H1 (cell line): Measurements from ENCODE around the gene ADRB2. TPM values are rescaled to one million over a fixed set of nuclear protein-coding genes. Genes with fewer than 3 reads are reported as not detected.

ENCODE experiments used
- CTCF ChIA-PET: fragments of 300-600 bp; sonication (Branson Sonifier 250); formaldehyde crosslinking; loops from one replicate; lab custom pipeline; 2021; ENCODE audit not compliant: partially characterized antibody; lab: Charles Lee
- POLR2A ChIA-PET: fragments of 300-600 bp; sonication (Branson Sonifier 250); formaldehyde crosslinking; loops from one replicate; lab custom pipeline; 2021; ENCODE audit warnings: inconsistent platforms; ENCODE audit not compliant: partially characterized antibody; lab: Charles Lee
- DNase-seq, 2 experiments: peaks; one replicate each; pipeline versions ENCODE4 v3.0.0 to v3.0.0-alpha.2; 2010 to 2022; ENCODE audit warnings: low spot score in 2 of 2, low read depth in 1 of 2, mixed read lengths in 1 of 2
- FAIRE-seq: peaks from 2 replicates; lab custom pipeline; 2011; peaks lifted over from hg19 to GRCh38; lab: Jason Lieb, UNC
- H2AFZ ChIP-seq: 2 replicates; pipeline ENCODE4 v1.8.1; 2012; ENCODE audit warnings: low read length, inconsistent platforms
- H2AK5ac ChIP-seq: 2 replicates; pipeline ENCODE4 v1.6.1; 2013; ENCODE audit warnings: low read depth, low read length
- H2BK120ac ChIP-seq: replicated peaks from 2 replicates; pipeline ENCODE3; 2013; ENCODE audit warnings: low read depth, low read length, inconsistent platforms
- H2BK12ac ChIP-seq: 2 replicates; pipeline ENCODE4 v1.6.1; 2013; ENCODE audit warnings: low read depth, low read length
- H2BK15ac ChIP-seq: 2 replicates; pipeline ENCODE4 v1.6.1; 2013; ENCODE audit warnings: low read length
- H2BK20ac ChIP-seq: 2 replicates; pipeline ENCODE4 v1.6.1; 2013; ENCODE audit warnings: low read length
- H2BK5ac ChIP-seq: 2 replicates; pipeline ENCODE4 v1.6.1; 2013; ENCODE audit warnings: low read depth, low read length
- H3K14ac ChIP-seq: 2 replicates; pipeline ENCODE4 v1.6.1; 2013; ENCODE audit warnings: inconsistent platforms; ENCODE audit not compliant: insufficient read length
- H3K18ac ChIP-seq: 2 replicates; pipeline ENCODE4 v1.6.1; 2013; ENCODE audit warnings: low read length; ENCODE audit errors: extremely low read depth
- H3K23ac ChIP-seq: 2 replicates; pipeline ENCODE4 v1.6.1; 2013; ENCODE audit warnings: inconsistent platforms; ENCODE audit not compliant: insufficient read length
- H3K23me2 ChIP-seq: 2 replicates; pipeline ENCODE4 v1.6.1; 2013; ENCODE audit warnings: low read depth, low read length
- H3K27ac ChIP-seq: 2 replicates; pipeline ENCODE4 v1.6.1; 2011; ENCODE audit warnings: low read depth, low read length, inconsistent platforms
- H3K27me3 ChIP-seq, 4 experiments: replicated peaks in 1 of 4; 1 replicate in 1 of 4; 2 replicates in 3 of 4; pipeline versions ENCODE4 v1.6.1 to v1.8.1; 2011 to 2013; ENCODE audit warnings: low read length in 3 of 4, mild to moderate bottlenecking in 3 of 4, inconsistent platforms in 2 of 4, mixed read lengths in 2 of 4, moderate library complexity in 1 of 4; ENCODE audit not compliant: control insufficient read depth in 3 of 4, insufficient read depth in 3 of 4; ENCODE audit errors: extremely low read depth in 1 of 4
- H3K36me3 ChIP-seq, 4 experiments: 2 replicates each; pipeline versions ENCODE4 v1.6.1 to v1.8.1; 2011 to 2013; ENCODE audit warnings: mild to moderate bottlenecking in 4 of 4, low read length in 3 of 4, moderate library complexity in 2 of 4, control low read depth in 1 of 4, inconsistent platforms in 1 of 4; ENCODE audit not compliant: insufficient read depth in 4 of 4, control insufficient read depth in 2 of 4
- H3K4ac ChIP-seq: replicated peaks from 2 replicates; pipeline ENCODE3; 2013; ENCODE audit warnings: low read length, low read depth, mixed read lengths, inconsistent platforms; ENCODE audit not compliant: insufficient read length
- H3K4me1 ChIP-seq, 4 experiments: replicated peaks in 1 of 4; 1 replicate in 1 of 4; 2 replicates in 3 of 4; pipeline versions ENCODE4 v1.6.1 to v1.8.1; 2011 to 2013; ENCODE audit warnings: low read length in 3 of 4, inconsistent platforms in 2 of 4, mixed read lengths in 1 of 4; ENCODE audit not compliant: insufficient read depth in 4 of 4, control insufficient read depth in 3 of 4
- H3K4me2 ChIP-seq, 2 experiments: 2 replicates each; pipeline versions ENCODE4 v1.6.1 to v1.8.1; 2011 to 2013; ENCODE audit warnings: low read depth in 2 of 2, low read length in 2 of 2, control low read depth in 1 of 2, inconsistent platforms in 1 of 2, mild to moderate bottlenecking in 1 of 2; ENCODE audit not compliant: insufficient read depth in 1 of 2
- H3K4me3 ChIP-seq, 4 experiments: fragments of 200-600, 300-600 bp in 1 of 4; sonication (generic), shearing (Covaris generic), sonication (Bioruptor Twin) in 1 of 4; 2 replicates each; pipeline versions ENCODE4 v1.5.1 to v1.8.1; 2011 to 2016; ENCODE audit warnings: low read length in 4 of 4, low read depth in 3 of 4, control low read depth in 2 of 4, inconsistent platforms in 2 of 4, mild to moderate bottlenecking in 2 of 4, mixed read lengths in 1 of 4, moderate library complexity in 1 of 4; ENCODE audit not compliant: insufficient read depth in 2 of 4; ENCODE audit errors: extremely low read depth in 1 of 4
- H3K56ac ChIP-seq: replicated peaks from 2 replicates; pipeline ENCODE3; 2013; ENCODE audit warnings: low read depth, mild to moderate bottlenecking, mixed read lengths, low read length, inconsistent platforms; ENCODE audit not compliant: insufficient read length
- H3K79me1 ChIP-seq: 2 replicates; pipeline ENCODE4 v1.6.1; 2013; ENCODE audit warnings: low read depth, low read length, control low read depth
- H3K79me2 ChIP-seq, 2 experiments: 2 replicates each; pipeline versions ENCODE4 v1.6.1 to v1.8.1; 2012 to 2013; ENCODE audit warnings: low read length in 2 of 2, mild to moderate bottlenecking in 2 of 2, inconsistent platforms in 1 of 2; ENCODE audit not compliant: insufficient read depth in 2 of 2, control insufficient read depth in 1 of 2
- H3K9ac ChIP-seq, 4 experiments: replicated peaks in 1 of 4; 1 replicate in 1 of 4; 2 replicates in 3 of 4; pipeline versions ENCODE4 v1.6.1 to v1.8.1; 2011 to 2013; ENCODE audit warnings: low read depth in 3 of 4, low read length in 3 of 4, control low read depth in 2 of 4, mild to moderate bottlenecking in 2 of 4, moderate library complexity in 2 of 4, inconsistent platforms in 1 of 4; ENCODE audit errors: extremely low read depth in 1 of 4
- H3K9me3 ChIP-seq, 2 experiments: 2 replicates each; pipeline versions ENCODE4 v1.6.1 to v1.8.1; 2012 to 2013; ENCODE audit warnings: mild to moderate bottlenecking in 2 of 2, moderate library complexity in 2 of 2, control low read depth in 1 of 2, inconsistent platforms in 1 of 2, low read depth in 1 of 2, low read length in 1 of 2, mixed read lengths in 1 of 2; ENCODE audit not compliant: insufficient read depth in 2 of 2
- H4K20me1 ChIP-seq, 2 experiments: replicated peaks in 1 of 2; 2 replicates each; pipeline versions ENCODE3 to v1.8.1; 2011 to 2013; ENCODE audit warnings: inconsistent platforms in 2 of 2, low read length in 2 of 2, mild to moderate bottlenecking in 1 of 2; ENCODE audit not compliant: insufficient read depth in 2 of 2, control insufficient read depth in 1 of 2
- H4K5ac ChIP-seq: 2 replicates; pipeline ENCODE4 v1.6.1; 2013; ENCODE audit warnings: low read length, low read depth, mixed read lengths, inconsistent platforms; ENCODE audit not compliant: insufficient read length
- H4K8ac ChIP-seq: 2 replicates; pipeline ENCODE4 v1.8.0; 2013; ENCODE audit warnings: mild to moderate bottlenecking, moderate library complexity, low read length, inconsistent platforms; ENCODE audit not compliant: insufficient read depth; ENCODE audit errors: extremely low read depth
- H4K91ac ChIP-seq: replicated peaks from 2 replicates; pipeline ENCODE3; 2013; ENCODE audit warnings: low read length, mixed read lengths, inconsistent platforms; ENCODE audit not compliant: insufficient read length
- ASH2L ChIP-seq: fragments of 200-600, 300-600 bp; sonication (generic); IDR thresholded peaks from one replicate; pipeline ENCODE4 v1.7.1; 2017; ENCODE audit warnings: low read length
- BCL11A ChIP-seq, 2 experiments: IDR thresholded peaks; one replicate each; pipeline ENCODE4 v1.6.1; 2011; ENCODE audit warnings: low read depth in 2 of 2, low read length in 2 of 2, mild to moderate bottlenecking in 2 of 2
- CEBPB ChIP-seq: IDR thresholded peaks from 2 replicates; pipeline ENCODE4 v1.6.1; 2012; ENCODE audit warnings: low read depth, low read length
- CREB1 ChIP-seq: IDR thresholded peaks from 2 replicates; pipeline ENCODE4 v1.6.1; 2012; ENCODE audit warnings: inconsistent platforms
- CTBP2 ChIP-seq: IDR thresholded peaks from 2 replicates; pipeline ENCODE4 v1.7.0; 2011; ENCODE audit warnings: borderline replicate concordance, mild to moderate bottlenecking, moderate library complexity, mixed read lengths, low read length; ENCODE audit not compliant: insufficient read depth, insufficient read length
- FOSL1 ChIP-seq: IDR thresholded peaks from 2 replicates; pipeline ENCODE4 v1.6.1; 2011; ENCODE audit warnings: mild to moderate bottlenecking, low read depth, low read length, moderate library complexity; ENCODE audit not compliant: insufficient read depth
- POLR2AphosphoS5 ChIP-seq: IDR thresholded peaks from 2 replicates; pipeline ENCODE4 v1.6.1; 2011; ENCODE audit warnings: low read depth, low read length
- RAD21 ChIP-seq, 2 experiments: IDR thresholded peaks in 1 of 2; conservative IDR thresholded peaks in 1 of 2; 2 replicates each; pipeline ENCODE4 v1.6.1; 2011; ENCODE audit warnings: low read depth in 2 of 2, low read length in 2 of 2, improper control_type of control experiment in 1 of 2, inconsistent platforms in 1 of 2, mild to moderate bottlenecking in 1 of 2, moderate library complexity in 1 of 2
- SP1 ChIP-seq: IDR thresholded peaks from 2 replicates; pipeline ENCODE4 v1.6.1; 2011; ENCODE audit warnings: low read depth, low read length
- WGBS, 2 experiments: shearing (Covaris generic) in 1 of 2; methylation state at CpG; one replicate each; pipeline versions ENCODE4 v1.1.6 to v1.1.7; 2013 to 2015; ENCODE audit warnings: low lambda C conversion rate in 2 of 2, mixed read lengths in 2 of 2, inconsistent platforms in 1 of 2, low coverage in 1 of 2, missing lambda C conversion rate in 1 of 2; ENCODE audit not compliant: insufficient replicate concordance in 2 of 2, insufficient coverage in 1 of 2, insufficient read length in 1 of 2; ENCODE audit errors: extremely low coverage in 1 of 2, missing lambda C conversion rate in 1 of 2; 5-methylcytosine and 5-hydroxymethylcytosine counted together
- polyA plus RNA-seq, 7 experiments: library from polyadenylated mRNA; depleted of rRNA in 3 of 7; stranded (reverse) in 5 of 7; unstranded in 2 of 7; fragments of >200 nt in 5 of 7; fragments of 200-250 nt in 2 of 7; gene quantifications; 1 replicate in 5 of 7; 2 replicates in 1 of 7; 4 replicates in 1 of 7; pipeline versions ENCODE4 v1.2.1 to v1.2.3, GENCODE V29; 2011 to 2013; ENCODE audit warnings: missing spikeins in 2 of 7, mixed read lengths in 2 of 7
- total RNA-seq: library from RNA; stranded (reverse); fragmentation: NEBNext Ultra II Directional; extraction: Animal tissue kit (Norgen Biotek cat#: 25700); gene quantifications from 2 replicates; pipeline ENCODE4 v1.2.1, GENCODE V29; 2021
- TF ChIP-seq, protein P1 (sequence below): IDR thresholded peaks from 2 replicates; pipeline ENCODE4 v1.6.1; 2012; ENCODE audit warnings: low read length, inconsistent platforms
- TF ChIP-seq, protein P2 (sequence below): IDR thresholded peaks from 2 replicates; pipeline ENCODE4 v1.6.1; 2012; ENCODE audit warnings: inconsistent platforms

ADRB2 gene
- total and polyA plus RNA-seq, 2 of the 8 experiments (the other 6 are each of a cell fraction or from before 2014, with no cell fraction given) = 0.65 to 0.77 TPM

DNA sequence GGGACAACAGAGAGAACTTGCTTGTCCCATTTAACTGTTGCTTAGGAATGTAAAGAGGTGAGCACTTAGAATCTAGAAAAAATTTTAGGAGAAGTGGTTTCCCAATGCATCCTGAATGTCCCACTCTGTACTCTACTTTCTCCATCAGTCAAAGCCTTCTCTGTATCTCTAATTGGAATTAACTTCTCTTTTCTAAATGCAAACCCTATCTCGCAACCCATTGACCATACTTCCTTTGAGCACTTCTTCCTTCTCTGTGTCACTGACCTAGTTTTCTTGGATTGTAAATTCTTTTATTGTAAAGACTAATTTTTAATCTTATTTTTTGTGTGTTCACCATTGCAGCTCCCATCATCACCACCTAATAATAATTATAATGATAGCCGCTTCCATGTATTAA is 33.3 kb downstream of the ADRB2 start:
- no peak overlapping the region for H3K56ac ChIP-seq
- H3K4me2 ChIP-seq = no peak overlapping the region
- H4K8ac ChIP-seq = no peak overlapping the region
- no peaks in the 10 kb centered on the region; a peak in 1 of 7 replicates for H3K4me1 ChIP-seq
- no peak overlapping the region for H2BK20ac ChIP-seq
- no peak overlapping the region for H3K4ac ChIP-seq
- no peak overlapping the region for H2BK12ac ChIP-seq
- no peaks in the 10 kb centered on the region for H3K27me3 ChIP-seq
- H3K14ac ChIP-seq = no peak overlapping the region
- TF ChIP-seq, protein P1, sequence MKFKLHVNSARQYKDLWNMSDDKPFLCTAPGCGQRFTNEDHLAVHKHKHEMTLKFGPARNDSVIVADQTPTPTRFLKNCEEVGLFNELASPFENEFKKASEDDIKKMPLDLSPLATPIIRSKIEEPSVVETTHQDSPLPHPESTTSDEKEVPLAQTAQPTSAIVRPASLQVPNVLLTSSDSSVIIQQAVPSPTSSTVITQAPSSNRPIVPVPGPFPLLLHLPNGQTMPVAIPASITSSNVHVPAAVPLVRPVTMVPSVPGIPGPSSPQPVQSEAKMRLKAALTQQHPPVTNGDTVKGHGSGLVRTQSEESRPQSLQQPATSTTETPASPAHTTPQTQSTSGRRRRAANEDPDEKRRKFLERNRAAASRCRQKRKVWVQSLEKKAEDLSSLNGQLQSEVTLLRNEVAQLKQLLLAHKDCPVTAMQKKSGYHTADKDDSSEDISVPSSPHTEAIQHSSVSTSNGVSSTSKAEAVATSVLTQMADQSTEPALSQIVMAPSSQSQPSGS = no peak
- TF ChIP-seq FOSL1 (no peak), ASH2L (no peak), BCL11A (IDR thresholded peaks at IDR 0.05; ENCODE audit: low read depth in 2 of 2, low read length in 2 of 2) (no peak), POLR2AphosphoS5 (no peak), CEBPB (no peak), CREB1 (no peak), SP1 (no peak), CTBP2 (no peak), RAD21 (IDR thresholded peaks at IDR 0.05 in 1 of 2, conservative IDR thresholded peaks at IDR 0.05 in 1 of 2; ENCODE audit: low read depth in 2 of 2, low read length in 2 of 2) (no peak)
- TF ChIP-seq, protein P2, sequence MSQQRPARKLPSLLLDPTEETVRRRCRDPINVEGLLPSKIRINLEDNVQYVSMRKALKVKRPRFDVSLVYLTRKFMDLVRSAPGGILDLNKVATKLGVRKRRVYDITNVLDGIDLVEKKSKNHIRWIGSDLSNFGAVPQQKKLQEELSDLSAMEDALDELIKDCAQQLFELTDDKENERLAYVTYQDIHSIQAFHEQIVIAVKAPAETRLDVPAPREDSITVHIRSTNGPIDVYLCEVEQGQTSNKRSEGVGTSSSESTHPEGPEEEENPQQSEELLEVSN = no peak
- no peaks in the 10 kb centered on the region for H3K79me1 ChIP-seq
- no peak overlapping the region for H2BK15ac ChIP-seq
- no peak overlapping the region for H3K18ac ChIP-seq
- 90% methylated on average over 2 of the region's 2 CpGs; no CpG with 5 or more reads in 1 of the 2 experiments for WGBS, 2 experiments
- POLR2A ChIA-PET = no interaction called here
- no peaks in the 10 kb centered on the region for H3K79me2 ChIP-seq
- no peak for FAIRE-seq
- H3K36me3 ChIP-seq = no peaks in the 10 kb centered on the region
- no peak overlapping the region for H4K91ac ChIP-seq
- H3K27ac ChIP-seq = no peak overlapping the region
- H2BK120ac ChIP-seq = no peak overlapping the region
- H3K9me3 ChIP-seq = no peaks in the 10 kb centered on the region
- H3K9ac ChIP-seq = no peak overlapping the region
- no peaks in the 10 kb centered on the region for H3K23me2 ChIP-seq
- no peak for DNase-seq
- no peak overlapping the region for H2AK5ac ChIP-seq
- H3K4me3 ChIP-seq = no peak overlapping the region
- CTCF ChIA-PET = interaction anchor here (0.6 kb wide), 1 partner anchor 467 kb away, joined by 3 read pairs; no protein-coding TSS in a partner anchor
- no peak overlapping the region for H4K5ac ChIP-seq
- no peak overlapping the region for H3K23ac ChIP-seq
- no peak overlapping the region for H2AFZ ChIP-seq
- no peaks in the 10 kb centered on the region for H4K20me1 ChIP-seq
- no peak overlapping the region for H2BK5ac ChIP-seq
